Measurements from ENCODE around the gene EPAS1.

GRCh38 chr2:46355756-46356155 lies 58.5 kb downstream of the EPAS1 start:
- TF ChIP-seq CTCF (IDR thresholded peaks at IDR 0.05) = no peak
- no peak for TF ChIP-seq ZSCAN20 (CRISPR knock-in tag; IDR thresholded peaks at IDR 0.05)
- no peak for TF ChIP-seq POLR2A (IDR thresholded peaks at IDR 0.05; ENCODE audit: low read length)
- TF ChIP-seq RFX5 (IDR thresholded peaks at IDR 0.05) = no peak
- TF ChIP-seq REST (IDR thresholded peaks at IDR 0.05) = no peak
- no peak for TF ChIP-seq MAZ (IDR thresholded peaks at IDR 0.05; ENCODE audit: borderline replicate concordance, low read depth, low read length)
- TF ChIP-seq, protein P1, sequence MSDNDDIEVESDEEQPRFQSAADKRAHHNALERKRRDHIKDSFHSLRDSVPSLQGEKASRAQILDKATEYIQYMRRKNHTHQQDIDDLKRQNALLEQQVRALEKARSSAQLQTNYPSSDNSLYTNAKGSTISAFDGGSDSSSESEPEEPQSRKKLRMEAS (IDR thresholded peaks at IDR 0.05) = no peak
